HepG2 (cell line): ENCODE data around the gene EIF5A. TPM values are rescaled to one million over a fixed set of nuclear protein-coding genes. Genes with fewer than 3 reads are reported as not detected.

Experiments
- AKAP8 ChIP-seq: sonication (generic); formaldehyde crosslinking; IDR thresholded peaks from 2 replicates; pipeline ENCODE4 v1.5.1; 2020; ENCODE audit warnings: mild to moderate bottlenecking, missing genetic modification reagents
- ATF5 ChIP-seq: sonication (generic); formaldehyde crosslinking; IDR thresholded peaks from 2 replicates; pipeline ENCODE4 v1.4.0; 2020; ENCODE audit warnings: mild to moderate bottlenecking, low read depth, missing genetic modification reagents
- ETV6 ChIP-seq: sonication (generic); formaldehyde crosslinking; conservative IDR thresholded peaks from 2 replicates; pipeline ENCODE4 v1.4.0; 2020; ENCODE audit warnings: missing genetic modification reagents
- FOXO1 ChIP-seq: sonication (generic); formaldehyde crosslinking; IDR thresholded peaks from 2 replicates; pipeline ENCODE4 v1.4.0; 2020; ENCODE audit warnings: missing genetic modification reagents
- KLF16 ChIP-seq, 2 experiments: sonication (generic) in 1 of 2; formaldehyde crosslinking in 1 of 2; IDR thresholded peaks; 2 replicates each; pipeline versions ENCODE4 v1.6.1 to v1.8.0; 2016 to 2023; ENCODE audit warnings: missing genetic modification reagents in 2 of 2, missing compliant biosample characterization in 1 of 2
- NCOA2 ChIP-seq: sonication (generic); formaldehyde crosslinking; IDR thresholded peaks from 2 replicates; pipeline ENCODE4 v1.8.0; 2022; ENCODE audit warnings: inconsistent platforms
- NFATC3 ChIP-seq: sonication (generic); formaldehyde crosslinking; IDR thresholded peaks from 2 replicates; pipeline ENCODE4 v1.5.1; 2020; ENCODE audit warnings: mild to moderate bottlenecking, missing genetic modification reagents
- PTBP1 ChIP-seq: fragments of 200-400 bp; formaldehyde crosslinking; IDR thresholded peaks from 2 replicates; pipeline ENCODE4 v1.6.1; 2018; ENCODE audit warnings: low read length, low read depth; ENCODE audit not compliant: poor library complexity, severe bottlenecking
- RNF2 ChIP-seq: fragments of 450-650 bp; conservative IDR thresholded peaks from 2 replicates; pipeline ENCODE4 v1.6.1; 2016; ENCODE audit warnings: low read depth
- SRSF1 ChIP-seq: fragments of 200-400 bp; formaldehyde crosslinking; optimal IDR thresholded peaks from 2 replicates; pipeline ENCODE3; 2017; ENCODE audit warnings: mild to moderate bottlenecking, low read depth, low read length, moderate library complexity
- ZNF234 ChIP-seq: sonication (generic); formaldehyde crosslinking; conservative IDR thresholded peaks from 2 replicates; pipeline ENCODE4 v1.5.1; 2020; ENCODE audit warnings: mild to moderate bottlenecking, missing genetic modification reagents
- ZNF256 ChIP-seq: sonication (generic); formaldehyde crosslinking; conservative IDR thresholded peaks from 2 replicates; pipeline ENCODE4 v1.4.0; 2020; ENCODE audit warnings: missing genetic modification reagents
- ZNF564 ChIP-seq: sonication (generic); formaldehyde crosslinking; IDR thresholded peaks from 2 replicates; pipeline ENCODE4 v1.8.1; 2023; ENCODE audit warnings: mild to moderate bottlenecking, missing genetic modification reagents
- ZNF574 ChIP-seq: sonication (generic); formaldehyde crosslinking; IDR thresholded peaks from 2 replicates; pipeline ENCODE4 v1.4.0; 2020; ENCODE audit warnings: missing genetic modification reagents
- polyA plus RNA-seq, 8 experiments: library from polyadenylated mRNA; depleted of rRNA in 3 of 8; stranded (reverse) in 7 of 8; unstranded in 1 of 8; fragments of >200 nt; fragmentation: Illumina TruSeq in 4 of 8; extraction: Trizol in 4 of 8; gene quantifications; 2 replicates each; pipeline versions ENCODE4 v1.2.1 to v1.2.3, GENCODE V29; 2011 to 2016; ENCODE audit warnings: low read depth in 4 of 8, missing spikeins in 1 of 8, mixed read lengths in 1 of 8; ENCODE audit not compliant: insufficient read depth in 1 of 8
- total RNA-seq, 5 experiments: library from RNA; depleted of rRNA; stranded (reverse); fragments of >200 nt; fragmentation: Illumina TruSeq; extraction: Trizol; gene quantifications; 2 replicates each; pipeline ENCODE4 v1.2.3, GENCODE V29; 2016; ENCODE audit warnings: low read depth in 1 of 5
- TF ChIP-seq, protein P1 (sequence below): IDR thresholded peaks from 2 replicates; pipeline ENCODE4 v1.4.0; 2020; ENCODE audit warnings: mild to moderate bottlenecking, missing genetic modification reagents
- TF ChIP-seq, protein P2 (sequence below): sonication (generic); formaldehyde crosslinking; IDR thresholded peaks from 2 replicates; pipeline ENCODE4 v1.4.0; 2020; ENCODE audit warnings: low read depth, mild to moderate bottlenecking, missing genetic modification reagents

Gene EIF5A
- total and polyA plus RNA-seq, 2 of the 13 experiments (the other 11 are each of a cell fraction or from before 2014, with no cell fraction given), result 319 to 337 TPM

DNA sequence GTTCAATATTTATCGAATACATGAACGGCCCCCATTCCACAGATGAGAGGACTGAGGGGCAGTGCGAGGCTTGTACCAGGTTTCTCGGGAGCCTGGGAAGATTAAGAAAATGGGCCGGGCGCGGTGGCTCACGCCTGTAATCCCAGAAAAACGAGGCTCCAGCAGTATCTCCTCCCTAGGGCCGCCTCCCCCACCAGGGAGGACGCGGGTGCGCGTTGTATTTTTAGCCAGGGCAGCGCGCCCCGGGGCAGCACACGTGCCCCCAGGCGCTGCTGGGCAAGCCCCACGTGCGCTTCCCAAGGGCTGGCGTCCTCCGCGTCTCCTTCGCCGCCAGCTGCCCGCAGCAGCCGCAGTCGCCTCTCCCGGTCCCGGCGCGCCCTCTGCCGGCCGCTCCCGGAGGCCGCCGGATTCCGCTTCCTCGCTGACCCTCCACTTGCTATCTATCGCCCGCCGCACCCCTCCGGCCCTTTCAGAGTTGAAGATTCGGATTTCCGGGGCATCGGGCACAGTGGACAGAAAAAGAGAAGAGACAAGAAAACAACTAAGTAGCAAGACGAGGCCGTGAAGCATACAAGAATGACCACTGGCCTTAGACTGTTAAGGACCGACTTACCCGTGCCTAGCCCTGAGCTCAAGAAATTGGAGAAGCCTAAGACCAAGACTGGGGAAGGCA lies 11.1 kb upstream of the EIF5A start (continued):
- TF ChIP-seq PTBP1 (no peak), ZNF256 (CRISPR knock-in tag) (no peak), ATF5 (CRISPR knock-in tag) (no peak), RNF2 (peak; percentile 60; the same call in 1 of the 2 replicates), ZNF574 (CRISPR knock-in tag) (peak; percentile 77), NFATC3 (CRISPR knock-in tag) (no peak), KLF16 (CRISPR knock-in tag; IDR thresholded peaks at IDR 0.05) (peak in 1 of 2 experiments; percentile 80; a peak in 1 of 4 replicates), SRSF1 (no peak), AKAP8 (CRISPR knock-in tag) (0 out of 2 replicates have a peak, but pooled peaks have one; percentile 41), ETV6 (CRISPR knock-in tag) (peak; percentile 52; the same call in 1 of the 2 replicates), ZNF564 (CRISPR knock-in tag) (peak; percentile 70; the same call in 1 of the 2 replicates), FOXO1 (peak; percentile 30; the same call in 1 of the 2 replicates), NCOA2 (no peak), ZNF234 (CRISPR knock-in tag) (no peak)
- TF ChIP-seq, protein P1, sequence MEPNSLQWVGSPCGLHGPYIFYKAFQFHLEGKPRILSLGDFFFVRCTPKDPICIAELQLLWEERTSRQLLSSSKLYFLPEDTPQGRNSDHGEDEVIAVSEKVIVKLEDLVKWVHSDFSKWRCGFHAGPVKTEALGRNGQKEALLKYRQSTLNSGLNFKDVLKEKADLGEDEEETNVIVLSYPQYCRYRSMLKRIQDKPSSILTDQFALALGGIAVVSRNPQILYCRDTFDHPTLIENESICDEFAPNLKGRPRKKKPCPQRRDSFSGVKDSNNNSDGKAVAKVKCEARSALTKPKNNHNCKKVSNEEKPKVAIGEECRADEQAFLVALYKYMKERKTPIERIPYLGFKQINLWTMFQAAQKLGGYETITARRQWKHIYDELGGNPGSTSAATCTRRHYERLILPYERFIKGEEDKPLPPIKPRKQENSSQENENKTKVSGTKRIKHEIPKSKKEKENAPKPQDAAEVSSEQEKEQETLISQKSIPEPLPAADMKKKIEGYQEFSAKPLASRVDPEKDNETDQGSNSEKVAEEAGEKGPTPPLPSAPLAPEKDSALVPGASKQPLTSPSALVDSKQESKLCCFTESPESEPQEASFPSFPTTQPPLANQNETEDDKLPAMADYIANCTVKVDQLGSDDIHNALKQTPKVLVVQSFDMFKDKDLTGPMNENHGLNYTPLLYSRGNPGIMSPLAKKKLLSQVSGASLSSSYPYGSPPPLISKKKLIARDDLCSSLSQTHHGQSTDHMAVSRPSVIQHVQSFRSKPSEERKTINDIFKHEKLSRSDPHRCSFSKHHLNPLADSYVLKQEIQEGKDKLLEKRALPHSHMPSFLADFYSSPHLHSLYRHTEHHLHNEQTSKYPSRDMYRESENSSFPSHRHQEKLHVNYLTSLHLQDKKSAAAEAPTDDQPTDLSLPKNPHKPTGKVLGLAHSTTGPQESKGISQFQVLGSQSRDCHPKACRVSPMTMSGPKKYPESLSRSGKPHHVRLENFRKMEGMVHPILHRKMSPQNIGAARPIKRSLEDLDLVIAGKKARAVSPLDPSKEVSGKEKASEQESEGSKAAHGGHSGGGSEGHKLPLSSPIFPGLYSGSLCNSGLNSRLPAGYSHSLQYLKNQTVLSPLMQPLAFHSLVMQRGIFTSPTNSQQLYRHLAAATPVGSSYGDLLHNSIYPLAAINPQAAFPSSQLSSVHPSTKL (CRISPR knock-in tag), result peak; percentile 44; the same call in 1 of the 2 replicates
- TF ChIP-seq, protein P2, sequence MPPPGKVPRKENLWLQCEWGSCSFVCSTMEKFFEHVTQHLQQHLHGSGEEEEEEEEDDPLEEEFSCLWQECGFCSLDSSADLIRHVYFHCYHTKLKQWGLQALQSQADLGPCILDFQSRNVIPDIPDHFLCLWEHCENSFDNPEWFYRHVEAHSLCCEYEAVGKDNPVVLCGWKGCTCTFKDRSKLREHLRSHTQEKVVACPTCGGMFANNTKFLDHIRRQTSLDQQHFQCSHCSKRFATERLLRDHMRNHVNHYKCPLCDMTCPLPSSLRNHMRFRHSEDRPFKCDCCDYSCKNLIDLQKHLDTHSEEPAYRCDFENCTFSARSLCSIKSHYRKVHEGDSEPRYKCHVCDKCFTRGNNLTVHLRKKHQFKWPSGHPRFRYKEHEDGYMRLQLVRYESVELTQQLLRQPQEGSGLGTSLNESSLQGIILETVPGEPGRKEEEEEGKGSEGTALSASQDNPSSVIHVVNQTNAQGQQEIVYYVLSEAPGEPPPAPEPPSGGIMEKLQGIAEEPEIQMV, result 0 out of 2 replicates have a peak, but pooled peaks have one; percentile 69
